K562 (cell line): ENCODE measurements around the gene ZCWPW1. TPM values are rescaled to one million over a fixed set of nuclear protein-coding genes. Genes with fewer than 3 reads are reported as not detected.
"Not testable (repeated sequence)": the region's sequence is repeated elsewhere in the genome, so short reads cannot be mapped to it uniquely, and the experiment has no call there.

Experiments used
- ATAC-seq: fragments of 200-7000 bp; cut with Tn5 transposase; 3 replicates; pipeline ENCODE4 v1.9.1; 2020; ENCODE audit warnings: moderate library complexity
- BruUV-seq: library from RNA; stranded (reverse); fragments of 400-500 nt; replicated peaks from 2 replicates; lab custom pipeline; 2021; lab: Mats Ljungman, UMichigan
- CTCF ChIA-PET: fragments of 300-600 bp; formaldehyde crosslinking; extraction: SDS; loops from one replicate; lab custom pipeline; 2021; ENCODE audit warnings: low intra/inter-chr PET ratio; lab: Yijun Ruan, JAX
- POLR2A ChIA-PET: fragments of 300-600, 350-650 bp; sonication (Branson Sonifier 250); formaldehyde crosslinking; extraction: SDS; loops from one replicate; lab custom pipeline; 2021; ENCODE audit warnings: antibody characterized with exemption, inconsistent platforms; lab: Yijun Ruan, JAX
- DNase-seq, 4 experiments: peaks; one replicate each; pipeline versions ENCODE4 v3.0.0 to v3.0.0-alpha.2; 2011 to 2018; ENCODE audit warnings: low spot score in 3 of 4, mixed read lengths in 3 of 4; ENCODE audit errors: extremely low read depth in 1 of 4
- FAIRE-seq: peaks from 2 replicates; lab custom pipeline; 2011; peaks lifted over from hg19 to GRCh38; lab: Jason Lieb, UNC
- H2AFZ ChIP-seq: 2 replicates; pipeline ENCODE4 v1.6.0; 2011; ENCODE audit warnings: low read depth, low read length, control low read depth, inconsistent platforms
- H3K27ac ChIP-seq: fragments of 200-600 bp; 3 replicates; pipeline ENCODE4 v1.8.0; 2011; ENCODE audit warnings: low read depth, mild to moderate bottlenecking, control low read depth, inconsistent platforms, low read length, moderate library complexity, mixed read lengths; ENCODE audit errors: extremely low read depth
- H3K27me3 ChIP-seq, 2 experiments: fragments of 300-600 bp in 1 of 2; 2 replicates in 1 of 2; 3 replicates in 1 of 2; pipeline versions ENCODE4 v1.6.0 to v1.8.0; 2011; ENCODE audit warnings: inconsistent platforms in 2 of 2, low read length in 2 of 2, mild to moderate bottlenecking in 1 of 2, mixed read lengths in 1 of 2, moderate library complexity in 1 of 2; ENCODE audit not compliant: control insufficient read depth in 2 of 2, insufficient read depth in 2 of 2
- H3K36me3 ChIP-seq: fragments of 300-600 bp; 3 replicates; pipeline ENCODE4 v1.8.0; 2011; ENCODE audit warnings: mild to moderate bottlenecking, low read length, inconsistent platforms; ENCODE audit not compliant: control insufficient read depth, insufficient read depth
- H3K4me1 ChIP-seq, 2 experiments: fragments of 200-600 bp in 1 of 2; replicated peaks in 1 of 2; 2 replicates in 1 of 2; 3 replicates in 1 of 2; pipeline versions ENCODE4 v1.5.1 to v1.8.0; 2011; ENCODE audit warnings: inconsistent platforms in 2 of 2, low read length in 2 of 2, mild to moderate bottlenecking in 1 of 2, mixed read lengths in 1 of 2, moderate library complexity in 1 of 2; ENCODE audit not compliant: control insufficient read depth in 2 of 2, insufficient read depth in 2 of 2
- H3K4me2 ChIP-seq: 2 replicates; pipeline ENCODE4 v1.6.1; 2011; ENCODE audit warnings: low read length, control low read depth, inconsistent platforms, mixed read lengths; ENCODE audit not compliant: insufficient read depth
- H3K4me3 ChIP-seq: fragments of 200-600 bp; sonication (generic), shearing (Covaris generic); 2 replicates; pipeline ENCODE4 v1.5.1; 2016; ENCODE audit warnings: control low read depth, inconsistent platforms
- H3K79me2 ChIP-seq: fragments of 200-600 bp; 3 replicates; pipeline ENCODE4 v1.8.0; 2011; ENCODE audit warnings: low read length, inconsistent platforms; ENCODE audit not compliant: control insufficient read depth, insufficient read depth
- H3K9ac ChIP-seq, 2 experiments: 2 replicates each; pipeline versions ENCODE4 v1.6.0 to v1.6.1; 2011; ENCODE audit warnings: low read depth in 2 of 2, low read length in 2 of 2, control low read depth in 1 of 2, inconsistent platforms in 1 of 2, mild to moderate bottlenecking in 1 of 2, mixed read lengths in 1 of 2; ENCODE audit not compliant: insufficient read depth in 1 of 2
- H3K9me1 ChIP-seq: one replicate; pipeline ENCODE4 v1.6.0; 2011; ENCODE audit warnings: inconsistent platforms, mild to moderate bottlenecking, low read length, moderate library complexity; ENCODE audit not compliant: control insufficient read depth, insufficient read depth
- H3K9me3 ChIP-seq: replicated peaks from 2 replicates; pipeline ENCODE4 v1.5.1; 2011; ENCODE audit warnings: low read depth, low read length, inconsistent platforms; ENCODE audit not compliant: control insufficient read depth, insufficient read depth
- H4K20me1 ChIP-seq: replicated peaks from 2 replicates; pipeline ENCODE4 v1.6.1; 2011; ENCODE audit warnings: low read length, inconsistent platforms, mixed read lengths; ENCODE audit not compliant: control insufficient read depth, insufficient read depth
- POLR2A ChIP-seq: fragments of 450-650 bp; conservative IDR thresholded peaks from 2 replicates; pipeline ENCODE4 v1.6.1; 2016
- POLR2B ChIP-seq: fragments of 450-650 bp; IDR thresholded peaks from 2 replicates; pipeline ENCODE4 v1.6.1; 2018; ENCODE audit warnings: low read depth; ENCODE audit not compliant: partially characterized antibody
- POLR2H ChIP-seq: IDR thresholded peaks from 2 replicates; pipeline ENCODE4 v1.6.1; 2016; ENCODE audit warnings: missing genetic modification characterization, low read depth, mild to moderate bottlenecking, control low read depth, missing compliant biosample characterization, moderate library complexity
- SUPT5H ChIP-seq: fragments of 450-650 bp; IDR thresholded peaks from 2 replicates; pipeline ENCODE4 v1.6.1; 2016
- ZSCAN32 ChIP-seq: fragments of 450-650 bp; formaldehyde crosslinking; IDR thresholded peaks from 2 replicates; pipeline ENCODE4 v1.4.0; 2020; ENCODE audit warnings: mild to moderate bottlenecking, moderate library complexity
- WGBS: fragments of 100-300 bp; shearing (Covaris generic); methylation state at CpG from one replicate; pipeline ENCODE4 v1.1.6; 2016; ENCODE audit warnings: low coverage, mixed read lengths; ENCODE audit not compliant: insufficient coverage; ENCODE audit errors: missing lambda C conversion rate; 5-methylcytosine and 5-hydroxymethylcytosine counted together
- in situ Hi-C: fragments of 300-500 bp; cut with MboI; formaldehyde crosslinking; loops from 4 replicates; pipeline ENCODE4 v1.15.0; 2018; ENCODE audit warnings: inconsistent platforms, mixed read lengths
- intact Hi-C: fragments of 100-400 bp; cut with micrococcal nuclease; formaldehyde crosslinking; loops from 2 replicates; pipeline ENCODE4 v1.14.2; 2022
- polyA plus RNA-seq, 8 experiments: library from polyadenylated mRNA; depleted of rRNA in 4 of 8; stranded (reverse) in 5 of 8; unstranded in 3 of 8; fragments of >200 nt; fragmentation: Nextera tagmentation in 2 of 8; fragmentation: Illumina TruSeq in 1 of 8; extraction: Ambion mirVana in 2 of 8; extraction: Trizol in 1 of 8; gene quantifications; 2 replicates each; pipeline versions ENCODE4 v1.2.1 to v1.2.3, GENCODE V29; 2011 to 2014; ENCODE audit warnings: inconsistent platforms in 1 of 8, missing spikeins in 1 of 8
- total RNA-seq, 7 experiments: library from RNA; depleted of rRNA in 6 of 7; stranded (reverse); fragments of >200 nt in 6 of 7; fragmentation: Illumina TruSeq in 2 of 7; extraction: Trizol in 2 of 7; gene quantifications; 2 replicates each; pipeline versions ENCODE4 v1.2.1 to v1.2.3, GENCODE V29; 2011 to 2021; ENCODE audit warnings: low replicate concordance in 1 of 7

Gene ZCWPW1
- total and polyA plus RNA-seq, 9 of the 15 experiments (the other 6 are each of a cell fraction or from before 2014, with no cell fraction given), result 0.18 to 1.7 (median 1.2) TPM

GRCh38 chr7:100363797-100364196 is 64.7 kb downstream of the ZCWPW1 start:
- H3K27ac ChIP-seq, H2AFZ ChIP-seq, intact Hi-C loops, BruUV-seq, H3K9me1 ChIP-seq, DNase-seq, FAIRE-seq, H3K9me3 ChIP-seq, H3K27me3 ChIP-seq, H3K4me3 ChIP-seq, CTCF ChIA-PET, in situ Hi-C loops, H3K4me2 ChIP-seq, H3K79me2 ChIP-seq, H3K4me1 ChIP-seq, H3K9ac ChIP-seq, ATAC-seq, H4K20me1 ChIP-seq: not testable (repeated sequence)
- peaks cover 66% of the 10 kb centered on the region for H3K36me3 ChIP-seq
- 94% methylated on average over 7 of the region's 7 CpGs for WGBS
- POLR2A ChIA-PET, result interaction anchor here (0.6 to 1.9 kb wide), 4 partner anchors 9 to 197 kb away, joined by 3 to 6 read pairs (median 4); no protein-coding TSS in a partner anchor
- TF ChIP-seq SUPT5H (peak; percentile 46), POLR2B (peak; percentile 15), POLR2A (peak; percentile 64)

GRCh38 chr7:100363098-100363497 is 65.4 kb downstream of the ZCWPW1 start:
- H3K4me2 ChIP-seq, result no peak overlapping the region
- DNase-seq, result no peak
- ATAC-seq, result no peak

More at GRCh38 chr7:100363098-100363497, 65.4 kb downstream of the ZCWPW1 start:
- Histone ChIP-seq H4K20me1 (no peaks in the 10 kb centered on the region), H2AFZ (no peak overlapping the region), H3K9ac (no peak overlapping the region), H3K9me3 (no peaks in the 10 kb centered on the region), H3K36me3 (peaks cover 73% of the 10 kb centered on the region), H3K9me1 (peaks cover 4% of the 10 kb centered on the region), H3K79me2 (no peaks in the 10 kb centered on the region), H3K27me3 (no peaks in the 10 kb centered on the region), H3K27ac (no peak overlapping the region), H3K4me1 (peaks cover 7% of the 10 kb centered on the region in 2 experiments; a peak in 4 of 5 replicates), H3K4me3 (no peak overlapping the region)
- ChIA-PET CTCF (no interaction called here), POLR2A (no interaction called here)
- 0 out of 2 replicates have a peak, but pooled peaks have one; percentile 40 for TF ChIP-seq POLR2H (tag)
- TF ChIP-seq ZSCAN32 (CRISPR knock-in tag), result no peak
- intact Hi-C loops, result no loop called here
- in situ Hi-C loops, result no loop called here
- BruUV-seq, result no TSS peak
- no peak for FAIRE-seq
